IMR-90 (cell line): ENCODE measurements around the gene TBC1D10A.

Experiments used
- BHLHE40 ChIP-seq: fragments of 150-350 bp; IDR thresholded peaks from 2 replicates; pipeline ENCODE4 v1.6.1; 2016; ENCODE audit warnings: mild to moderate bottlenecking, low read depth, low read length
- CEBPB ChIP-seq: IDR thresholded peaks from 2 replicates; pipeline ENCODE4 v1.6.1; 2012; ENCODE audit warnings: low read depth, low read length, improper control_type of control experiment
- FOS ChIP-seq: fragments of 150-350 bp; IDR thresholded peaks from 2 replicates; pipeline ENCODE4 v1.6.1; 2016; ENCODE audit warnings: low read depth, low read length
- MAFK ChIP-seq: IDR thresholded peaks from 2 replicates; pipeline ENCODE4 v1.6.1; 2012; ENCODE audit warnings: low read depth, low read length, improper control_type of control experiment
- POLR2A ChIP-seq: IDR thresholded peaks from 2 replicates; pipeline ENCODE4 v1.6.1; 2012; ENCODE audit warnings: mild to moderate bottlenecking, low read depth, low read length
- RAD21 ChIP-seq: IDR thresholded peaks from 2 replicates; pipeline ENCODE4 v1.6.1; 2012; ENCODE audit warnings: low read length, improper control_type of control experiment
- RCOR1 ChIP-seq: IDR thresholded peaks from 2 replicates; pipeline ENCODE4 v1.6.1; 2012; ENCODE audit warnings: mild to moderate bottlenecking, low read length, improper control_type of control experiment; ENCODE audit not compliant: insufficient replicate concordance
- SMC3 ChIP-seq: fragments of 150-350 bp; IDR thresholded peaks from 2 replicates; pipeline ENCODE4 v1.6.1; 2016; ENCODE audit warnings: low read depth, mild to moderate bottlenecking, antibody characterized with exemption, low read length, moderate library complexity
- TF ChIP-seq, protein P1 (sequence below): conservative IDR thresholded peaks from 2 replicates; pipeline ENCODE4 v1.5.1; 2012; ENCODE audit warnings: mild to moderate bottlenecking, low read depth, low read length, improper control_type of control experiment
- TF ChIP-seq, protein P2 (sequence below): fragments of 150-350 bp; IDR thresholded peaks from 2 replicates; pipeline ENCODE4 v1.6.1; 2017; ENCODE audit warnings: mild to moderate bottlenecking, antibody characterized with exemption, low read length, low read depth
- TF ChIP-seq, protein P3 (sequence below): fragments of 150-350 bp; IDR thresholded peaks from 2 replicates; pipeline ENCODE4 v1.6.1; 2016; ENCODE audit warnings: low read depth, mild to moderate bottlenecking, low read length, moderate library complexity, borderline replicate concordance

DNA sequence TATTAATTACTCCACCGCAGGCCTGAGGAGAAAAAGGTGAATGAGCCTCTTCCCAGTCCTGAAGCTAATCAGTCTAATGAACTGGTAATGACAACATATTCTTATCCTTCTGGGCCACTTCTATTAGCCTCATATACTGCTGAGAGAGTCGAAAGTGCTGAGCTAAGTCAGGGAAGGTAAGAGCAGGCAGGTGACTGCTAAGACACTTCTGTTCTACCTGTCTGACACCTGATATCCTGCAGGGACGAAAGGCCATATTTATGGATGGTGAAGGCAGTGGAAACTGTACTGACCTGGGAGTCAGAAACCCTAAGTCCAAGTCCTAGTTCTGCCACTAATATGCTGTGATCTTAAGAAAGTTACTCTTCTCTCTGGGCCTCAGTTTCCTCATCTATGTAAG lies 3.5 kb downstream of the TBC1D10A start:
- TF ChIP-seq POLR2A (no peak), CEBPB (no peak), BHLHE40 (no peak), MAFK (no peak), FOS (no peak), RCOR1 (no peak), RAD21 (no peak), SMC3 (no peak)
- TF ChIP-seq, protein P1, sequence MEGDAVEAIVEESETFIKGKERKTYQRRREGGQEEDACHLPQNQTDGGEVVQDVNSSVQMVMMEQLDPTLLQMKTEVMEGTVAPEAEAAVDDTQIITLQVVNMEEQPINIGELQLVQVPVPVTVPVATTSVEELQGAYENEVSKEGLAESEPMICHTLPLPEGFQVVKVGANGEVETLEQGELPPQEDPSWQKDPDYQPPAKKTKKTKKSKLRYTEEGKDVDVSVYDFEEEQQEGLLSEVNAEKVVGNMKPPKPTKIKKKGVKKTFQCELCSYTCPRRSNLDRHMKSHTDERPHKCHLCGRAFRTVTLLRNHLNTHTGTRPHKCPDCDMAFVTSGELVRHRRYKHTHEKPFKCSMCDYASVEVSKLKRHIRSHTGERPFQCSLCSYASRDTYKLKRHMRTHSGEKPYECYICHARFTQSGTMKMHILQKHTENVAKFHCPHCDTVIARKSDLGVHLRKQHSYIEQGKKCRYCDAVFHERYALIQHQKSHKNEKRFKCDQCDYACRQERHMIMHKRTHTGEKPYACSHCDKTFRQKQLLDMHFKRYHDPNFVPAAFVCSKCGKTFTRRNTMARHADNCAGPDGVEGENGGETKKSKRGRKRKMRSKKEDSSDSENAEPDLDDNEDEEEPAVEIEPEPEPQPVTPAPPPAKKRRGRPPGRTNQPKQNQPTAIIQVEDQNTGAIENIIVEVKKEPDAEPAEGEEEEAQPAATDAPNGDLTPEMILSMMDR: no peak
- TF ChIP-seq, protein P2, sequence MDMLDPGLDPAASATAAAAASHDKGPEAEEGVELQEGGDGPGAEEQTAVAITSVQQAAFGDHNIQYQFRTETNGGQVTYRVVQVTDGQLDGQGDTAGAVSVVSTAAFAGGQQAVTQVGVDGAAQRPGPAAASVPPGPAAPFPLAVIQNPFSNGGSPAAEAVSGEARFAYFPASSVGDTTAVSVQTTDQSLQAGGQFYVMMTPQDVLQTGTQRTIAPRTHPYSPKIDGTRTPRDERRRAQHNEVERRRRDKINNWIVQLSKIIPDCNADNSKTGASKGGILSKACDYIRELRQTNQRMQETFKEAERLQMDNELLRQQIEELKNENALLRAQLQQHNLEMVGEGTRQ: no peak
- TF ChIP-seq, protein P3, sequence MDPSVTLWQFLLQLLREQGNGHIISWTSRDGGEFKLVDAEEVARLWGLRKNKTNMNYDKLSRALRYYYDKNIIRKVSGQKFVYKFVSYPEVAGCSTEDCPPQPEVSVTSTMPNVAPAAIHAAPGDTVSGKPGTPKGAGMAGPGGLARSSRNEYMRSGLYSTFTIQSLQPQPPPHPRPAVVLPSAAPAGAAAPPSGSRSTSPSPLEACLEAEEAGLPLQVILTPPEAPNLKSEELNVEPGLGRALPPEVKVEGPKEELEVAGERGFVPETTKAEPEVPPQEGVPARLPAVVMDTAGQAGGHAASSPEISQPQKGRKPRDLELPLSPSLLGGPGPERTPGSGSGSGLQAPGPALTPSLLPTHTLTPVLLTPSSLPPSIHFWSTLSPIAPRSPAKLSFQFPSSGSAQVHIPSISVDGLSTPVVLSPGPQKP: no peak
